GM23338 (cell line): ENCODE measurements around the gene TTLL9.

Source experiments
- EZH2 ChIP-seq: fragments of 200-600 bp; sonication (generic); IDR thresholded peaks from one replicate; pipeline ENCODE4 v1.8.0; 2017; ENCODE audit warnings: antibody characterized with exemption, mild to moderate bottlenecking, low read depth; ENCODE audit not compliant: unreplicated experiment
- EZH2phosphoT487 ChIP-seq: fragments of 200-600 bp; sonication (generic); IDR thresholded peaks from one replicate; pipeline ENCODE4 v1.8.1; 2018; ENCODE audit warnings: antibody characterized with exemption; ENCODE audit not compliant: unreplicated experiment
- POLR2AphosphoS5 ChIP-seq: IDR thresholded peaks from 2 replicates; pipeline ENCODE4 v1.6.1; 2016; ENCODE audit warnings: antibody characterized with exemption, low read depth
- TF ChIP-seq, protein P1 (sequence below), 2 experiments: fragments of 200-600 bp in 1 of 2; sonication (generic) in 1 of 2; conservative IDR thresholded peaks; 2 replicates each; pipeline versions ENCODE4 v1.5.1 to v1.6.1; 2016 to 2017; ENCODE audit warnings: antibody characterized with exemption in 2 of 2, low read depth in 2 of 2, mild to moderate bottlenecking in 2 of 2, moderate library complexity in 1 of 2
- TF ChIP-seq, protein P2 (sequence below): IDR thresholded peaks from one replicate; pipeline ENCODE4 v1.6.1; 2018; ENCODE audit warnings: antibody characterized with exemption; ENCODE audit not compliant: unreplicated experiment

DNA sequence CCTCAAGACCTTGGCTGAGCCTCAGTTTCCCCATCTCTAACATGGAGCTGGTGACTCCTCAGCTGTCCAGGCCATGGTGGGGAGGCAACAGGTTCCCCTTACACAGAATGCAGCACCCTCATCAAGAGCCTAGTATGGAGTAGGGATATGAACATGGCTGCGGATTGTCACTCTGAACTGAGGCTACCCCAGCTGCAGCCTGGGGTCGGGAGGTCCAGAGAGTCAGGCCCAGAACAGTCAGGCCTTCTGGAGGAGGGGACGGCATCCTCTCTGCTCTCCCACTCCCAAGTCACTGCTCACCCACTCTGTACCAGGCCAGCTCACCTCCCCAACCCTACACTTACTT lies 23.7 kb upstream of the TTLL9 start:
- TF ChIP-seq, protein P1, sequence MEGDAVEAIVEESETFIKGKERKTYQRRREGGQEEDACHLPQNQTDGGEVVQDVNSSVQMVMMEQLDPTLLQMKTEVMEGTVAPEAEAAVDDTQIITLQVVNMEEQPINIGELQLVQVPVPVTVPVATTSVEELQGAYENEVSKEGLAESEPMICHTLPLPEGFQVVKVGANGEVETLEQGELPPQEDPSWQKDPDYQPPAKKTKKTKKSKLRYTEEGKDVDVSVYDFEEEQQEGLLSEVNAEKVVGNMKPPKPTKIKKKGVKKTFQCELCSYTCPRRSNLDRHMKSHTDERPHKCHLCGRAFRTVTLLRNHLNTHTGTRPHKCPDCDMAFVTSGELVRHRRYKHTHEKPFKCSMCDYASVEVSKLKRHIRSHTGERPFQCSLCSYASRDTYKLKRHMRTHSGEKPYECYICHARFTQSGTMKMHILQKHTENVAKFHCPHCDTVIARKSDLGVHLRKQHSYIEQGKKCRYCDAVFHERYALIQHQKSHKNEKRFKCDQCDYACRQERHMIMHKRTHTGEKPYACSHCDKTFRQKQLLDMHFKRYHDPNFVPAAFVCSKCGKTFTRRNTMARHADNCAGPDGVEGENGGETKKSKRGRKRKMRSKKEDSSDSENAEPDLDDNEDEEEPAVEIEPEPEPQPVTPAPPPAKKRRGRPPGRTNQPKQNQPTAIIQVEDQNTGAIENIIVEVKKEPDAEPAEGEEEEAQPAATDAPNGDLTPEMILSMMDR (conservative IDR thresholded peaks at IDR 0.05; ENCODE audit: low read depth in 2 of 2), result no peak; a peak in 1 of 4 replicates
- TF ChIP-seq, protein P2, sequence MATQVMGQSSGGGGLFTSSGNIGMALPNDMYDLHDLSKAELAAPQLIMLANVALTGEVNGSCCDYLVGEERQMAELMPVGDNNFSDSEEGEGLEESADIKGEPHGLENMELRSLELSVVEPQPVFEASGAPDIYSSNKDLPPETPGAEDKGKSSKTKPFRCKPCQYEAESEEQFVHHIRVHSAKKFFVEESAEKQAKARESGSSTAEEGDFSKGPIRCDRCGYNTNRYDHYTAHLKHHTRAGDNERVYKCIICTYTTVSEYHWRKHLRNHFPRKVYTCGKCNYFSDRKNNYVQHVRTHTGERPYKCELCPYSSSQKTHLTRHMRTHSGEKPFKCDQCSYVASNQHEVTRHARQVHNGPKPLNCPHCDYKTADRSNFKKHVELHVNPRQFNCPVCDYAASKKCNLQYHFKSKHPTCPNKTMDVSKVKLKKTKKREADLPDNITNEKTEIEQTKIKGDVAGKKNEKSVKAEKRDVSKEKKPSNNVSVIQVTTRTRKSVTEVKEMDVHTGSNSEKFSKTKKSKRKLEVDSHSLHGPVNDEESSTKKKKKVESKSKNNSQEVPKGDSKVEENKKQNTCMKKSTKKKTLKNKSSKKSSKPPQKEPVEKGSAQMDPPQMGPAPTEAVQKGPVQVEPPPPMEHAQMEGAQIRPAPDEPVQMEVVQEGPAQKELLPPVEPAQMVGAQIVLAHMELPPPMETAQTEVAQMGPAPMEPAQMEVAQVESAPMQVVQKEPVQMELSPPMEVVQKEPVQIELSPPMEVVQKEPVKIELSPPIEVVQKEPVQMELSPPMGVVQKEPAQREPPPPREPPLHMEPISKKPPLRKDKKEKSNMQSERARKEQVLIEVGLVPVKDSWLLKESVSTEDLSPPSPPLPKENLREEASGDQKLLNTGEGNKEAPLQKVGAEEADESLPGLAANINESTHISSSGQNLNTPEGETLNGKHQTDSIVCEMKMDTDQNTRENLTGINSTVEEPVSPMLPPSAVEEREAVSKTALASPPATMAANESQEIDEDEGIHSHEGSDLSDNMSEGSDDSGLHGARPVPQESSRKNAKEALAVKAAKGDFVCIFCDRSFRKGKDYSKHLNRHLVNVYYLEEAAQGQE, result no peak
- TF ChIP-seq EZH2, result no peak
- no peak for TF ChIP-seq EZH2phosphoT487
- no peak for TF ChIP-seq POLR2AphosphoS5
